H1 (cell line): ENCODE results near the gene OR52K1. TPM values are rescaled to one million over a fixed set of nuclear protein-coding genes. Genes with fewer than 3 reads are reported as not detected.

Experiments used
- CTCF ChIA-PET: fragments of 300-600 bp; sonication (Branson Sonifier 250); formaldehyde crosslinking; loops from one replicate; lab custom pipeline; 2021; ENCODE audit not compliant: partially characterized antibody; lab: Charles Lee
- POLR2A ChIA-PET: fragments of 300-600 bp; sonication (Branson Sonifier 250); formaldehyde crosslinking; loops from one replicate; lab custom pipeline; 2021; ENCODE audit warnings: inconsistent platforms; ENCODE audit not compliant: partially characterized antibody; lab: Charles Lee
- DNase-seq, 2 experiments: peaks; one replicate each; pipeline versions ENCODE4 v3.0.0 to v3.0.0-alpha.2; 2010 to 2022; ENCODE audit warnings: low spot score in 2 of 2, low read depth in 1 of 2, mixed read lengths in 1 of 2
- FAIRE-seq: peaks from 2 replicates; lab custom pipeline; 2011; peaks lifted over from hg19 to GRCh38; lab: Jason Lieb, UNC
- H2AFZ ChIP-seq: 2 replicates; pipeline ENCODE4 v1.8.1; 2012; ENCODE audit warnings: low read length, inconsistent platforms
- H2AK5ac ChIP-seq: 2 replicates; pipeline ENCODE4 v1.6.1; 2013; ENCODE audit warnings: low read depth, low read length
- H2BK120ac ChIP-seq: replicated peaks from 2 replicates; pipeline ENCODE3; 2013; ENCODE audit warnings: low read depth, low read length, inconsistent platforms
- H2BK12ac ChIP-seq: 2 replicates; pipeline ENCODE4 v1.6.1; 2013; ENCODE audit warnings: low read depth, low read length
- H2BK15ac ChIP-seq: 2 replicates; pipeline ENCODE4 v1.6.1; 2013; ENCODE audit warnings: low read length
- H2BK20ac ChIP-seq: 2 replicates; pipeline ENCODE4 v1.6.1; 2013; ENCODE audit warnings: low read length
- H2BK5ac ChIP-seq: 2 replicates; pipeline ENCODE4 v1.6.1; 2013; ENCODE audit warnings: low read depth, low read length
- H3K14ac ChIP-seq: 2 replicates; pipeline ENCODE4 v1.6.1; 2013; ENCODE audit warnings: inconsistent platforms; ENCODE audit not compliant: insufficient read length
- H3K18ac ChIP-seq: 2 replicates; pipeline ENCODE4 v1.6.1; 2013; ENCODE audit warnings: low read length; ENCODE audit errors: extremely low read depth
- H3K23ac ChIP-seq: 2 replicates; pipeline ENCODE4 v1.6.1; 2013; ENCODE audit warnings: inconsistent platforms; ENCODE audit not compliant: insufficient read length
- H3K23me2 ChIP-seq: 2 replicates; pipeline ENCODE4 v1.6.1; 2013; ENCODE audit warnings: low read depth, low read length
- H3K27ac ChIP-seq: 2 replicates; pipeline ENCODE4 v1.6.1; 2011; ENCODE audit warnings: low read depth, low read length, inconsistent platforms
- H3K27me3 ChIP-seq, 4 experiments: replicated peaks in 1 of 4; 1 replicate in 1 of 4; 2 replicates in 3 of 4; pipeline versions ENCODE4 v1.6.1 to v1.8.1; 2011 to 2013; ENCODE audit warnings: low read length in 3 of 4, mild to moderate bottlenecking in 3 of 4, inconsistent platforms in 2 of 4, mixed read lengths in 2 of 4, moderate library complexity in 1 of 4; ENCODE audit not compliant: control insufficient read depth in 3 of 4, insufficient read depth in 3 of 4; ENCODE audit errors: extremely low read depth in 1 of 4
- H3K36me3 ChIP-seq, 4 experiments: 2 replicates each; pipeline versions ENCODE4 v1.6.1 to v1.8.1; 2011 to 2013; ENCODE audit warnings: mild to moderate bottlenecking in 4 of 4, low read length in 3 of 4, moderate library complexity in 2 of 4, control low read depth in 1 of 4, inconsistent platforms in 1 of 4; ENCODE audit not compliant: insufficient read depth in 4 of 4, control insufficient read depth in 2 of 4
- H3K4ac ChIP-seq: replicated peaks from 2 replicates; pipeline ENCODE3; 2013; ENCODE audit warnings: low read length, low read depth, mixed read lengths, inconsistent platforms; ENCODE audit not compliant: insufficient read length
- H3K4me1 ChIP-seq, 4 experiments: replicated peaks in 1 of 4; 1 replicate in 1 of 4; 2 replicates in 3 of 4; pipeline versions ENCODE4 v1.6.1 to v1.8.1; 2011 to 2013; ENCODE audit warnings: low read length in 3 of 4, inconsistent platforms in 2 of 4, mixed read lengths in 1 of 4; ENCODE audit not compliant: insufficient read depth in 4 of 4, control insufficient read depth in 3 of 4
- H3K4me2 ChIP-seq, 2 experiments: 2 replicates each; pipeline versions ENCODE4 v1.6.1 to v1.8.1; 2011 to 2013; ENCODE audit warnings: low read depth in 2 of 2, low read length in 2 of 2, control low read depth in 1 of 2, inconsistent platforms in 1 of 2, mild to moderate bottlenecking in 1 of 2; ENCODE audit not compliant: insufficient read depth in 1 of 2
- H3K4me3 ChIP-seq, 4 experiments: fragments of 200-600, 300-600 bp in 1 of 4; sonication (generic), shearing (Covaris generic), sonication (Bioruptor Twin) in 1 of 4; 2 replicates each; pipeline versions ENCODE4 v1.5.1 to v1.8.1; 2011 to 2016; ENCODE audit warnings: low read length in 4 of 4, low read depth in 3 of 4, control low read depth in 2 of 4, inconsistent platforms in 2 of 4, mild to moderate bottlenecking in 2 of 4, mixed read lengths in 1 of 4, moderate library complexity in 1 of 4; ENCODE audit not compliant: insufficient read depth in 2 of 4; ENCODE audit errors: extremely low read depth in 1 of 4
- H3K56ac ChIP-seq: replicated peaks from 2 replicates; pipeline ENCODE3; 2013; ENCODE audit warnings: low read depth, mild to moderate bottlenecking, mixed read lengths, low read length, inconsistent platforms; ENCODE audit not compliant: insufficient read length
- H3K79me1 ChIP-seq: 2 replicates; pipeline ENCODE4 v1.6.1; 2013; ENCODE audit warnings: low read depth, low read length, control low read depth
- H3K79me2 ChIP-seq, 2 experiments: 2 replicates each; pipeline versions ENCODE4 v1.6.1 to v1.8.1; 2012 to 2013; ENCODE audit warnings: low read length in 2 of 2, mild to moderate bottlenecking in 2 of 2, inconsistent platforms in 1 of 2; ENCODE audit not compliant: insufficient read depth in 2 of 2, control insufficient read depth in 1 of 2
- H3K9ac ChIP-seq, 4 experiments: replicated peaks in 1 of 4; 1 replicate in 1 of 4; 2 replicates in 3 of 4; pipeline versions ENCODE4 v1.6.1 to v1.8.1; 2011 to 2013; ENCODE audit warnings: low read depth in 3 of 4, low read length in 3 of 4, control low read depth in 2 of 4, mild to moderate bottlenecking in 2 of 4, moderate library complexity in 2 of 4, inconsistent platforms in 1 of 4; ENCODE audit errors: extremely low read depth in 1 of 4
- H3K9me3 ChIP-seq, 2 experiments: 2 replicates each; pipeline versions ENCODE4 v1.6.1 to v1.8.1; 2012 to 2013; ENCODE audit warnings: mild to moderate bottlenecking in 2 of 2, moderate library complexity in 2 of 2, control low read depth in 1 of 2, inconsistent platforms in 1 of 2, low read depth in 1 of 2, low read length in 1 of 2, mixed read lengths in 1 of 2; ENCODE audit not compliant: insufficient read depth in 2 of 2
- H4K20me1 ChIP-seq, 2 experiments: replicated peaks in 1 of 2; 2 replicates each; pipeline versions ENCODE3 to v1.8.1; 2011 to 2013; ENCODE audit warnings: inconsistent platforms in 2 of 2, low read length in 2 of 2, mild to moderate bottlenecking in 1 of 2; ENCODE audit not compliant: insufficient read depth in 2 of 2, control insufficient read depth in 1 of 2
- H4K5ac ChIP-seq: 2 replicates; pipeline ENCODE4 v1.6.1; 2013; ENCODE audit warnings: low read length, low read depth, mixed read lengths, inconsistent platforms; ENCODE audit not compliant: insufficient read length
- H4K8ac ChIP-seq: 2 replicates; pipeline ENCODE4 v1.8.0; 2013; ENCODE audit warnings: mild to moderate bottlenecking, moderate library complexity, low read length, inconsistent platforms; ENCODE audit not compliant: insufficient read depth; ENCODE audit errors: extremely low read depth
- H4K91ac ChIP-seq: replicated peaks from 2 replicates; pipeline ENCODE3; 2013; ENCODE audit warnings: low read length, mixed read lengths, inconsistent platforms; ENCODE audit not compliant: insufficient read length
- BCL11A ChIP-seq, 2 experiments: IDR thresholded peaks; one replicate each; pipeline ENCODE4 v1.6.1; 2011; ENCODE audit warnings: low read depth in 2 of 2, low read length in 2 of 2, mild to moderate bottlenecking in 2 of 2
- HDAC6 ChIP-seq: IDR thresholded peaks from one replicate; pipeline ENCODE4 v1.7.1; 2012; ENCODE audit warnings: low read depth, mild to moderate bottlenecking, inconsistent platforms, low read length, moderate library complexity
- RFX5 ChIP-seq: IDR thresholded peaks from 2 replicates; pipeline ENCODE4 v1.6.1; 2011; ENCODE audit warnings: low read depth, low read length, improper control_type of control experiment, borderline replicate concordance
- WGBS, 2 experiments: shearing (Covaris generic) in 1 of 2; methylation state at CpG; one replicate each; pipeline versions ENCODE4 v1.1.6 to v1.1.7; 2013 to 2015; ENCODE audit warnings: low lambda C conversion rate in 2 of 2, mixed read lengths in 2 of 2, inconsistent platforms in 1 of 2, low coverage in 1 of 2, missing lambda C conversion rate in 1 of 2; ENCODE audit not compliant: insufficient replicate concordance in 2 of 2, insufficient coverage in 1 of 2, insufficient read length in 1 of 2; ENCODE audit errors: extremely low coverage in 1 of 2, missing lambda C conversion rate in 1 of 2; 5-methylcytosine and 5-hydroxymethylcytosine counted together
- polyA plus RNA-seq, 7 experiments: library from polyadenylated mRNA; depleted of rRNA in 3 of 7; stranded (reverse) in 5 of 7; unstranded in 2 of 7; fragments of >200 nt in 5 of 7; fragments of 200-250 nt in 2 of 7; gene quantifications; 1 replicate in 5 of 7; 2 replicates in 1 of 7; 4 replicates in 1 of 7; pipeline versions ENCODE4 v1.2.1 to v1.2.3, GENCODE V29; 2011 to 2013; ENCODE audit warnings: missing spikeins in 2 of 7, mixed read lengths in 2 of 7
- total RNA-seq: library from RNA; stranded (reverse); fragmentation: NEBNext Ultra II Directional; extraction: Animal tissue kit (Norgen Biotek cat#: 25700); gene quantifications from 2 replicates; pipeline ENCODE4 v1.2.1, GENCODE V29; 2021
- TF ChIP-seq, protein P1 (sequence below): IDR thresholded peaks from 2 replicates; pipeline ENCODE4 v1.6.1; 2011; ENCODE audit warnings: low read length, improper control_type of control experiment

The OR52K1 gene
- total and polyA plus RNA-seq, 2 of the 8 experiments (the other 6 are each of a cell fraction or from before 2014, with no cell fraction given) = not detected

DNA sequence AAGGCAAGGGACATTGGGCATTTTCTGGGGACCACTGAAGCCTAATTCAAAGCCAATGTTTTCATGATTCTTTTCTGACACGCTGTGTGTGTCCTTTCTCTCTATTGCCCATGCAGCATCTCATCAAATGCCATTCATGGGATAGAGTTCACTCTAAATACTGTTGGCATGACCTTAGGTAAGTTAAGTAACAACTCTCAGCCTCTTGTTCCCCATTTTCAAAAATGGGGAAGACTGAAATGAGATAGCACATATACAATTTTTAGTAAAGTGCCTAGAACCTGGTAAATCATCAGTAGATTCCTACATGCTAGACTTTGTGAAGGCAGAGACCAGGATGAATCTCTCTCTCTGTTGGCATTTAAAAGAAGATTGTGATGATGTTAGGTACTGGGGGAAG is 46.0 kb upstream of the OR52K1 start:
- Histone ChIP-seq H3K4me3 (no peak overlapping the region), H3K4ac (no peak overlapping the region), H3K23ac (no peak overlapping the region), H4K8ac (no peak overlapping the region), H2BK20ac (no peak overlapping the region), H2BK12ac (no peak overlapping the region), H3K36me3 (no peaks in the 10 kb centered on the region), H2BK5ac (no peak overlapping the region), H3K4me2 (no peak overlapping the region), H3K56ac (no peak overlapping the region), H2AK5ac (no peak overlapping the region), H2AFZ (no peak overlapping the region), H4K5ac (no peak overlapping the region), H3K23me2 (no peaks in the 10 kb centered on the region), H2BK120ac (no peak overlapping the region), H3K9ac (no peak overlapping the region), H3K27me3 (no peaks in the 10 kb centered on the region), H3K79me1 (no peaks in the 10 kb centered on the region), H4K91ac (no peak overlapping the region), H2BK15ac (no peak overlapping the region), H3K4me1 (peaks cover 0 to 6% (median 0%) of the 10 kb centered on the region in 4 experiments; a peak in 2 of 7 replicates), H3K79me2 (no peaks in the 10 kb centered on the region), H4K20me1 (no peaks in the 10 kb centered on the region), H3K14ac (no peak overlapping the region), H3K27ac (no peak overlapping the region), H3K9me3 (no peaks in the 10 kb centered on the region), H3K18ac (no peak overlapping the region)
- FAIRE-seq (no peak), DNase-seq (no peak)
- WGBS, 2 experiments = 88% methylated on average over 1 of the region's 1 CpG; no CpG with 5 or more reads in 1 of the 2 experiments
- POLR2A ChIA-PET = no interaction called here
- CTCF ChIA-PET = no interaction called here
- TF ChIP-seq RFX5 = no peak
- no peak for TF ChIP-seq HDAC6
- TF ChIP-seq BCL11A (IDR thresholded peaks at IDR 0.05; ENCODE audit: low read depth in 2 of 2, low read length in 2 of 2) = no peak
- TF ChIP-seq, protein P1, sequence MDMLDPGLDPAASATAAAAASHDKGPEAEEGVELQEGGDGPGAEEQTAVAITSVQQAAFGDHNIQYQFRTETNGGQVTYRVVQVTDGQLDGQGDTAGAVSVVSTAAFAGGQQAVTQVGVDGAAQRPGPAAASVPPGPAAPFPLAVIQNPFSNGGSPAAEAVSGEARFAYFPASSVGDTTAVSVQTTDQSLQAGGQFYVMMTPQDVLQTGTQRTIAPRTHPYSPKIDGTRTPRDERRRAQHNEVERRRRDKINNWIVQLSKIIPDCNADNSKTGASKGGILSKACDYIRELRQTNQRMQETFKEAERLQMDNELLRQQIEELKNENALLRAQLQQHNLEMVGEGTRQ = no peak
